ENCODE data around the gene APEH.

GRCh38 chr3:49723628-49724551 is 49.7 kb downstream of the APEH start, which contains the start of gene GMPPB:
- TF ChIP-seq, protein P1, sequence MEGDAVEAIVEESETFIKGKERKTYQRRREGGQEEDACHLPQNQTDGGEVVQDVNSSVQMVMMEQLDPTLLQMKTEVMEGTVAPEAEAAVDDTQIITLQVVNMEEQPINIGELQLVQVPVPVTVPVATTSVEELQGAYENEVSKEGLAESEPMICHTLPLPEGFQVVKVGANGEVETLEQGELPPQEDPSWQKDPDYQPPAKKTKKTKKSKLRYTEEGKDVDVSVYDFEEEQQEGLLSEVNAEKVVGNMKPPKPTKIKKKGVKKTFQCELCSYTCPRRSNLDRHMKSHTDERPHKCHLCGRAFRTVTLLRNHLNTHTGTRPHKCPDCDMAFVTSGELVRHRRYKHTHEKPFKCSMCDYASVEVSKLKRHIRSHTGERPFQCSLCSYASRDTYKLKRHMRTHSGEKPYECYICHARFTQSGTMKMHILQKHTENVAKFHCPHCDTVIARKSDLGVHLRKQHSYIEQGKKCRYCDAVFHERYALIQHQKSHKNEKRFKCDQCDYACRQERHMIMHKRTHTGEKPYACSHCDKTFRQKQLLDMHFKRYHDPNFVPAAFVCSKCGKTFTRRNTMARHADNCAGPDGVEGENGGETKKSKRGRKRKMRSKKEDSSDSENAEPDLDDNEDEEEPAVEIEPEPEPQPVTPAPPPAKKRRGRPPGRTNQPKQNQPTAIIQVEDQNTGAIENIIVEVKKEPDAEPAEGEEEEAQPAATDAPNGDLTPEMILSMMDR (conservative IDR thresholded peaks at IDR 0.05; ENCODE audit: low read length), result no peak
- no peak for TF ChIP-seq EZH2phosphoT487 (IDR thresholded peaks at IDR 0.05; ENCODE audit: borderline replicate concordance)
